HG02588 (cell line): ENCODE results near the gene SLC9A9.

Experiments
- ATAC-seq: cut with Tn5 transposase; IDR thresholded peaks from one replicate; pipeline ENCODE4 v1.9.1; 2021; ENCODE audit warnings: mild to moderate bottlenecking, moderate library complexity; ENCODE audit not compliant: unreplicated experiment

The SLC9A9 gene

GRCh38 chr3:143763564-143764162 lies 84.6 kb downstream of the SLC9A9 start:
- ATAC-seq = no peak

DNA sequence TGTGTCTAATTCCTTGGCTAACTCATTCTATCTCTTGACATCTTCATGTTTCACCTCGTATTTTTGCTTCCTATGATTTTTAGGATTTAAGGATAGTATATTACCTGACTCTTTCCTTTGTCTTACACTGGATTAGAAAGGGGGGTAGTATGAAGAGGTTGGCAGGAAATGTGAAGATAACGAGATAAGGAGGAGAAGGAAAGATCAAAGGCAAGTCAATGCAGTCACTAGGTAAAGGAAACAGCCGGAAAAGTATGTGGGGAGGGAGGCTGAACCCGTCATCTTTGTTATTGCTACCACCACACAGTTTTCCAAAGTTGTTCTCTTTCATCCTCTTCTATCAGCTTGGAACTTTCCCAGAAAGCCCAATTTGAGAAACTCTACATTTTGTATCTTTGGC lies 90.6 kb downstream of the SLC9A9 start:
- ATAC-seq = no peak

DNA sequence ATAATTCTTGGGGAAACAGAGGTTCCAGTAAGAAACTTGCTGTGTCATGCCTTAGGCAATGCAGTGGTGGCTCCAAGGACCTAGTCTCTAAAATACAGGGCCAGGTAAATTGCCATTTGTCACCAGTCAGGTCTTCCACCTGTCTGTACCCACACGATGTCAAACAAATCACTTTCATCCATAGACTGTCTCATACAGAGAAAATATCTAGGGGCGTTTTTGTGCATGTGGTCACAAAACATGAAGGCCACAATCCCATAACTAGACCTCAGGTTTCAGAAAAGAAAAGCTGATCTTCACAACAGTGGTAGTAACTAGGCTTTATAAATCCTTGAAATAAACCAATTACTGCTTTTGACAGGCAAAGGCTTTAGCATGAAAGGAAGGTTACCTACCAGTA lies 92.3 kb downstream of the SLC9A9 start:
- no peak for ATAC-seq

- no peak for ATAC-seq
Measured at GRCh38 chr3:143754090-143754489, 94.2 kb downstream of the SLC9A9 start.

GRCh38 chr3:143753456-143753855 lies 94.8 kb downstream of the SLC9A9 start:
- ATAC-seq = no peak

- ATAC-seq = no peak
Measured at GRCh38 chr3:143753006-143753405, 95.3 kb downstream of the SLC9A9 start.

DNA sequence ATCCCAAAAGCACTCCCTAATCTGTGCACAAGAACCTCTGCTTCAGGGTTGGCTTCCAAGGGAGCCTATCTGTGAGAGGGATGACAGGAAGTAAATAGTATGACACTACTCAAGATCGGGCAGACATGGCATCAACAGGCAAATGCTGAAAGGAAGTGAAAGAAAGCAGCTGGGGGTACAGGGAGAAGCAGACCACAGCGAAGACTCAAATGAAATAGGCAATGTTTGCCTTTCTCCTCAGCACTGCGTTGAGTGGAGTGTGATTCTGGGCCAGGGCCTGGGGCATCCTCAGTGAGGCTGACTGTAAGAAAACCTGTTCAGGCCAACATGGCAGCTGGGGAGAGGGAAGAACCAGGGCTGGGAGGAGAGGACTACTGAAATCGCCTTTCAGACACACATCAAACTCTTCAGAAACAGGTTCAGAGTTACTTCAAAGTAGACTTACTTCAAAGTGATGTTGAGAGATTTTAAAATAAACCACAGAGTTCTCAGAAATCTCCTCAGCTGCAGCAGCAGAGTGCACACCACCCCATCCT lies 96.6 kb downstream of the SLC9A9 start:
- ATAC-seq = no peak

- no peak for ATAC-seq
Measured at GRCh38 chr3:143750841-143751240, 97.4 kb downstream of the SLC9A9 start.

DNA sequence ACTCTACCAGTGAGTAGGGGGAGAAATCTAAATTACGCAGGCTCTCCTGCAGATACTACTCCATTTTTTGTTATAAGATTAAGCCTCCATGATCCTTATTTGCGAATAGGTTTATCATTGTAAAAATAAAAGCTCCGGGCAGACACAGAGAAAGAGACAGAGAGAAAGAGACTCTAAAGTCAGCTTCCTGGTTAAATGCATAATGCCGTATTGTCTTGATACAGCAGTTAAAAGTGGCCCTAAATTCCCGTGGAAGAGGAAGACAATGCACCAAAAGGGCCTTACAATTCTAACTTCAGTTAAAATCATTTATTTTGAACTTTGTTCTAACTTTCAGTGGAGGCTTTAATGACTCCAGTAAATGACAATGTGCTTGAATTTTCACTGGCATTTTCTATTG lies 98.3 kb downstream of the SLC9A9 start:
- no peak for ATAC-seq

- ATAC-seq = no peak
Measured at GRCh38 chr3:143737065-143737464, 111.2 kb downstream of the SLC9A9 start.

DNA sequence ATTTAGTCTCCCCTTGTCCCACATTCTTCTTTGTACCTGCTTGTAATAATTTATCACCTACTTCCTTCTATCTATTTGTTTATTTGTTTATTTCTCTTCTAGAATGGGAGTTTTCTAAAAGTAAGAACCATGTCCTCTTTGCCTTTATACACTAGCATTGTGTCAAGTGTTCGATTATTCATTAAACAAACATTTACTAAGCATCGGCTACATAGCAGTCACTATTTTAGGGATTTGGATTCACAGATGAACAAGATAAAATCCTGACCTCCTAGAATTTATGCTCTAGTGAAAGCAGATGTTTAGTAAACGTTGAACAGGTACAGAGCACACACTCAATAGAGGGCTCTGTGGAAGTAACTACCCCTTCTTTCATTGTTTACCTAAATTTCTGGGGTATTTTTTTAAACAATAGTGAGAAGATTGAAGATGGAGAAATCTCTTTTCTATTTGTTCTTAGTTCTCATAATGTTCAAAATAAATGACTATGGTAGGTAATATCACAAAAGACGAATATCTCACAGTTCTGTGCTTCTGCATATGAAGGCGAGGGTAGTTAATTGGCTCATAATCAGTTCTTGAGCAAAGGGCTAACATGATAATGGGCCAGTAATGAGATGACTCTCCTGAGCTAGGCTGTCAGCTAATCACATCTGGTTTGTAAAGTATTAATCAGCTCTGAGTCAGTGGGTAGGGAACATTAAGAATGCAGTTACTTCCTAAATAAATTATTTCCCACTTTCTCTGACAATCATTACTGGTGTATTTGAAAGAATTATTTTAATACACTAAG lies 111.9 kb downstream of the SLC9A9 start:
- no peak for ATAC-seq

DNA sequence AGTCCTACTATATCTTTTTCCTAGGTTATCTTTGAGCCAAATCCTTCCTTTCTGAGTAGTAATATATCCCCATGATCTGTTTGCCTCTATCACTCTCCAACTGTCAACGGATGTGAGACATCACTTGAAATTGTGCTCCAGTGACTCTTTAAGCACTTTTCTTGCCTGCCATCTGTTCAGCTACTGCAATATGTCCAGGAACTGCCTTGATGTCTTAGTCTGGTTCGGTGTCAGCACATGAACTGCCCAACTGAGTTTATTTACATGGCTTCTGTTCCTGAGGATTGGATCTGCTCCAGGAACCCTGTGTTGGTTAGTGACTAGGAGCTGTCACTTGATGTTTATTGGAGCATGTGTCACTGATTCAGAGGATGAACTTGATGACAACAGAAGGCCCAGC lies 116.5 kb downstream of the SLC9A9 start:
- ATAC-seq = no peak

DNA sequence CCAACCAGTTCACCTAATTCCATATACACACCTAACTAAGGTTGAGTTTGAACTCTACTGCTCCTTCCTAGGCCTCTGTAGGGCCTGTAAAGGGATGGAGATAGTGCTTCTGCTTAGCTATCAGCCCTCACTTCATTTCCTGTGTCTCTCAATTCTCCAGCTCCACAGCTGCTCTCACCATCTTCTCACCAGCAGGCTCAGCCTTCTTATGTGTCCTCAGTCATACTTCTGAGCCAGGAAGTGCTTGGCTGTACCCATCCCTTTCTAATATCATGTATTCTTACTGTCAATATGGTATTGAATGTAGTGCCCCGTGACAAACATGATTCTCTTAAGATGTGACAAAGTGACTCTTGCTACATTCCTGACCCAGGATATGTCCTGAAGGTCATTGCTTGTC lies 116.9 kb downstream of the SLC9A9 start:
- ATAC-seq = no peak

DNA sequence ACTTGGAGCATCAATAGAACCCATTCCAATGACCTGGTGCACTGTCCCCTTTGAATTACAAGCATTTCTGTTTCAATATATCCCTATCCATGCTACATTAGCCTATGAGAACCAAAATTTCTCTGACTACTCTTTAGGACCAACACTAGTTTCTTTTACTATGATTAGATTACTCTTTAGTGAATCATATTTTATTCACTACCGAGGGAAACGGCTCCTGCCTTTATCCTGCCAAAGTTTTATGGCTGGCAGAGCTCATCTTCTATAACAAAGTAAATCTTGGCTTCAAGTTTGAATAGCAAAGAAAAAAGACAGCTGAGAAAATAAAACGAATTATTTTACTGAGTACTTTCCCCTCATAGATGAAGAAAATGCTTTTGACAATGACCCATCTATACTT lies 120.9 kb downstream of the SLC9A9 start:
- no peak for ATAC-seq

GRCh38 chr3:143726727-143727126 lies 121.5 kb downstream of the SLC9A9 start:
- ATAC-seq = no peak

DNA sequence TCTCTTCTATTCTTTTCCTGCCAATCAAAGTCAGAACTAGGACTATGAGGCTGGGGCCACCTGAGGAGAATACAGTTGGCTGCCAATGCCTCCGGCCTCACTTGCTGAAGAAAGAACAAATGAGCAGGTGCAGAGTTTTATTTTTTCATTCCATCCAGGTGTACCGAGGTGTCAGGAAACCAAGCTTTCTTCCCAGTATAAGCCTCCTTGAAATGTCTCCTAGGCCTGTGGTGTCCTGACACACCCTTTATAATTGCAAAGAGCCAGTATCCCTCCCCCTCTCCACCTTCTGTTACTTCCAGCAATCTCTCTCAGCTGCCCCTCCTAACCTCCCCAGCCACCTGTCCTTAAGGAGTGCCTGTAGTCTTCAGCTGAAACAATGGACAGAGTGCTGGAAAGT lies 127.9 kb downstream of the SLC9A9 start:
- no peak for ATAC-seq

DNA sequence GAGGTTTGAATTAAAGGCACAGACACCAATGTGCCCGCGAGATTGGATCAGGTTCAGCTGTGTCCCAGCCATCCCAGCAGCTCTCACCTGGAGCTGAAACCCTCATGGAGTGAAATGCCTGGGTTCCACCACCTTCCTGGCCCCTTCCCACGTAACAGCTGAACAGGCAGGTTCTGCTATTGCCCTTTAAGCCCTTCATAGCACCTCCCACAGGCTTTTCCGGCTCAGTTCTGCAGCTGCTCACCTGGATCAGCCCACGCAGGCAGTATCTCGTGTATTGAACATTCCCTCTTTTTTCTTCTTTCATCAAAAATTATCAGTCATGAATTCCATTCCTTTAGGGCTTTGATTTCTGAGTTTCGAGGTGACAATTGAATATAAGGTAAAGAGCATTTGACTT lies 129.8 kb downstream of the SLC9A9 start:
- ATAC-seq = no peak

- ATAC-seq = no peak
Measured at GRCh38 chr3:143716731-143717130, 131.5 kb downstream of the SLC9A9 start.

GRCh38 chr3:143712522-143712921 lies 135.7 kb downstream of the SLC9A9 start:
- ATAC-seq = no peak

DNA sequence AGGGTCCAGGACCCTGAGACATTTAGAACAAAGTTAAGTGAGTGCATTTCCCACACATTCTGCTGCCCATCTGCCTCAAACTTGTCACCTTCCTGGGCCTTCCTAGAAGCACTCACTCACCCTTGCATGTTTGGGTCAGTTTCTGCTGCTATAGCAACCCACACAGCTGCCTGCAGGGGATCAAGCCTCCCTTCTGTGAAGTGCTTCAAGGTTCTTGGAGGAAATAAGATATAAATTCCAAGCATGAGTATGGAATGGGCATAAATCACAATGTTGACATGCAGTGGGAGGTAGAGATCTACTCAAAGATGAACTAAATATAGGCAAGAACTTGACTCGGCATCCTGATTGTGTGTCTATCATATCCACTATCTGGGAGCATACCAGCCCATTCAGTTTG lies 140.4 kb downstream of the SLC9A9 start:
- no peak for ATAC-seq

GRCh38 chr3:143700431-143700975 lies 147.8 kb downstream of the SLC9A9 start:
- ATAC-seq = no peak

GRCh38 chr3:143699424-143699823 lies 148.8 kb downstream of the SLC9A9 start:
- ATAC-seq = no peak
